NCI-H446 treated with DMSO at 0.1 percent for 48 hours (cell line): ENCODE measurements around the gene NDRG3.

Experiments
- DNase-seq: peaks from one replicate; lab custom pipeline; 2025; lab: John Stamatoyannopoulos, UW

NDRG3 gene

GRCh38 chr20:36745927-36746659 is at the start of gene NDRG3:
Gene NDRG3, minus strand, starts transcription at chr20:36746090. Its CDS starts 24,355 bp downstream, at chr20:36721735.
- DNase-seq = peak; percentile 88

- DNase-seq = no peak
Measured at GRCh38 chr20:36794116-36794474, 48.2 kb upstream of the NDRG3 start.

GRCh38 chr20:36793294-36794115 is 47.6 kb upstream of the NDRG3 start:
- no peak for DNase-seq

GRCh38 chr20:36792422-36792821 is 46.5 kb upstream of the NDRG3 start:
- DNase-seq = peak; percentile 15

GRCh38 chr20:36791862-36792261 is 46.0 kb upstream of the NDRG3 start:
- DNase-seq = no peak

- no peak for DNase-seq
Measured at GRCh38 chr20:36786663-36787062, 40.8 kb upstream of the NDRG3 start.

GRCh38 chr20:36786246-36786645 is 40.4 kb upstream of the NDRG3 start:
- DNase-seq = no peak

- DNase-seq = no peak
Measured at GRCh38 chr20:36785308-36785707, 39.4 kb upstream of the NDRG3 start.

GRCh38 chr20:36784900-36785299 is 39.0 kb upstream of the NDRG3 start:
- DNase-seq = no peak

GRCh38 chr20:36784116-36784515 is 38.2 kb upstream of the NDRG3 start:
- DNase-seq = no peak

- DNase-seq = no peak
Measured at GRCh38 chr20:36779656-36780025, 33.8 kb upstream of the NDRG3 start.

- no peak for DNase-seq
Measured at GRCh38 chr20:36778831-36779655, 33.2 kb upstream of the NDRG3 start.

GRCh38 chr20:36777576-36777975 is 31.7 kb upstream of the NDRG3 start:
- DNase-seq = peak; percentile 17

- DNase-seq = peak; percentile 28
Measured at GRCh38 chr20:36777167-36777566, 31.3 kb upstream of the NDRG3 start.

GRCh38 chr20:36775826-36776225 is 29.9 kb upstream of the NDRG3 start:
- DNase-seq = no peak

GRCh38 chr20:36775196-36775595 is 29.3 kb upstream of the NDRG3 start:
- DNase-seq = no peak

- peak; percentile 95 for DNase-seq
Measured at GRCh38 chr20:36773597-36774390, 27.9 kb upstream of the NDRG3 start, which contains the start of gene DSN1. Gene DSN1, minus strand, starts transcription at chr20:36773763. Its CDS starts 2,305 bp downstream, at chr20:36771458.

- no peak for DNase-seq
Measured at GRCh38 chr20:36773107-36773596, 27.3 kb upstream of the NDRG3 start.

GRCh38 chr20:36770680-36771079 is 24.8 kb upstream of the NDRG3 start:
- DNase-seq = no peak

- no peak for DNase-seq
Measured at GRCh38 chr20:36768768-36769430, 23.0 kb upstream of the NDRG3 start.

- no peak for DNase-seq
Measured at GRCh38 chr20:36761125-36761524, 15.2 kb upstream of the NDRG3 start.
